ENCODE measurements around the gene IGSF23.
A peak's percentile ranks its signal among the peaks of the same experiment; 100 is the strongest.

DNA sequence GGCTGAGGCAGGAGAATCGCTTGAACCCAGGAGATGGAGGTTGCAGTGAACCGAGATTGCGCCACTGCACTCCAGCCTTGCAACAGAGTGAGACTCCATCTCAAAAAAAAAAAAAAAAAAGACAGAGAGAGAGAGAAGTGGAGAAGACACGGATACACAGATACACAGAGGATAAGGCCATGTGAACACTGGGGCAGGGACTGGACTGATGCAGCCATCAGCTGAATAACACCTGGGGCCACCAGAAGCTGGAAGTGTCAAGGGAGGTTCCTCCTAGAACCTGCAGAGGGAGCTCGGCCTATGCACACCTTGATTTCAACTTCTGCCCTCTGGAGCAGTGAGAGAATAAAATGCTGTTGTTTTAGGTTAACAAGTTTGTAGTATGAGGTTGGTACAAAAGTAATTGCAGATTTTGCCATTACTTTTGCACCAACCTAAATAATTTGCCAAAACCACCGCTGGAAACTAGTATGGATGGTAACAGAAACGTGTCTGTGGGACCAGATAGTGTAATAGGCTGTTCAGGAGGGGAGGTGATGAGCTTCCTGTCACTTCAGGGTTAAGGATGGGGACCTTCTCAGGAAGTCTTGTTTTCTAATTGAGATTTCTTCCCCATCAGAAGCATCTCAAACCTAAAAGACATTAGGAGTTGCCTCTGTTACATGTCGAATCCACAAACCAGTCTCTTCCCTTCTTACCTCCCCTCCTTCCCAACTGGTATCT, 36.4 kb upstream of the IGSF23 start:
- TF ChIP-seq CTCF (IDR thresholded peaks at IDR 0.05) (peak; percentile 63), EZH2 (IDR thresholded peaks at IDR 0.05) (no peak), EZH2phosphoT487 (IDR thresholded peaks at IDR 0.05) (no peak)
